ENCODE measurements around the gene SOS1. TPM values are rescaled to one million over a fixed set of nuclear protein-coding genes. Genes with fewer than 3 reads are reported as not detected.
A peak's percentile ranks its signal among the peaks of the same experiment; 100 is the strongest.
"Not testable (repeated sequence)": the region's sequence is repeated elsewhere in the genome, so short reads cannot be mapped to it uniquely, and the experiment has no call there.

The SOS1 gene
- total and polyA plus RNA-seq, 2 donors = 17.3 to 92.6 TPM

DNA sequence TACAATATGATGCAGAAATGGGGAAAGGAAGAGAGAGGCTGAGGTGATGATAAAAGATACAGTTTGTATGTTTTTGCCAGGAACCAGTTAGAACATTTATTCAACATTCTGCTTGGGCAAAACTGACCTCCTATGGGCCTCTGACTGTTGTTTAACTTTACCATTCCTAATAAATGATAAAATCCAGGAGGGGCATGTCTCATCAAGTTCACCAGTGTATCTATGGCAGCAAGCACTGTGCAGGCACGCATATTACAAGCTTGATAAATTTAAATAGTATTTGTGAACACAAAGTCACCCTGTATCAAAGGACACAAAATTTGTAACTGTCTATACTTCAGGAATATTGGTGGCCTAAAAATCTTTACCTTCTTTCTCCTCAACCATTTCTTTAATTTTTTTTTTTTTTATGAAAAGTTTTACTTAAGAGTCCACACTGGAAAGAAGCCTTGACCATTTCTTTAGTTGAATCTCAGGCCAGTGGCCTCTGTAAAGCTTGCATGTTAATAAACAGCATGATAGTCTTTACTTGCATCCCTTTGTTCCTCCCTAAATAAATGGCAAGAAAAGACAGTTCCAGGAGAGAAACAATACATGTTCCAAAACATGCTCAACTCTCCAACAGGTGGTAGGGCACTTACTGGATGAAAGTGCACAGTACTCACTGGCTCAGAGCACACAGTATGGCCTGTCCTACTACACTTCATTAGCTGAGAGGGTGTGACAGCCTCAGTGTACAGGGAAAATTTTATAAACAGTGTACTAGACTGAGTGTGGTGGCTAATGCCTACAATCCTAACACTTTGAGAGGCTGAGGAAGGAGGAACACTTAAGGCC is 52.3 kb downstream of the SOS1 start:
- Histone ChIP-seq H3K4me3 (ENCODE audit: low read depth, low read length) (no peak overlapping the region), H3K36me3 (ENCODE audit: insufficient read depth) (no peaks in the 10 kb centered on the region), H3K4me1 (ENCODE audit: insufficient read depth) (no peaks in the 10 kb centered on the region), H3K27ac (ENCODE audit: low read depth) (peak overlapping the region; percentile 50)
- 56% methylated on average over 1 of the region's 1 CpG for WGBS
- DNase-seq (ENCODE audit: extremely low spot score) = peak; percentile 54

GRCh38 chr2:39065616-39066015 is 55.2 kb downstream of the SOS1 start:
- Histone ChIP-seq H3K27ac (ENCODE audit: low read depth) (no peak overlapping the region), H3K4me1 (ENCODE audit: insufficient read depth) (no peaks in the 10 kb centered on the region), H3K4me3 (ENCODE audit: low read depth, low read length) (no peak overlapping the region), H3K36me3 (ENCODE audit: insufficient read depth) (no peaks in the 10 kb centered on the region)
- no peak for DNase-seq (ENCODE audit: extremely low spot score)

DNA sequence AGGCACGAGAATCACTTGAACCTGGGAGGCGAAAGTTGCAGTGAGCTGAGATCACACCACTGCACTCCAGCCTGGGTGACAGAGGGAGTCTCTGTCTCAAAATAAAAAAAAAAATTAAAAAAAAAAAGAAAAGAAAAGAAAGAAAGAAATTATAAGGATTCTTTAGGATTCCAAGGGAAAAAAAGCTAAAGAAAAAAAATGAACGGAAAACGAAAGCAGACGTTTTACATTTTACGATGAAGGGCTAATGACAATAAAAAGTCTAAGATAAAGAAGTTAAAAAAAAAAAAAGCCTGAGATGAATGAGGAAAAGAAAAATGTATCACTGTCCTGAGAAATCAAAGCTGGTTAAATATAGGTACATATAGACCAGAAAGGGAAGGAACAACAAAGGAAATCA is 58.5 kb downstream of the SOS1 start:
- Histone ChIP-seq H3K4me3 (ENCODE audit: low read depth, low read length) (no peak overlapping the region), H3K36me3 (ENCODE audit: insufficient read depth) (no peaks in the 10 kb centered on the region), H3K27ac (ENCODE audit: low read depth) (no peak overlapping the region), H3K4me1 (ENCODE audit: insufficient read depth) (no peaks in the 10 kb centered on the region)
- 77% methylated on average over 6 of the region's 6 CpGs for WGBS
- DNase-seq (ENCODE audit: extremely low spot score) = no peak

DNA sequence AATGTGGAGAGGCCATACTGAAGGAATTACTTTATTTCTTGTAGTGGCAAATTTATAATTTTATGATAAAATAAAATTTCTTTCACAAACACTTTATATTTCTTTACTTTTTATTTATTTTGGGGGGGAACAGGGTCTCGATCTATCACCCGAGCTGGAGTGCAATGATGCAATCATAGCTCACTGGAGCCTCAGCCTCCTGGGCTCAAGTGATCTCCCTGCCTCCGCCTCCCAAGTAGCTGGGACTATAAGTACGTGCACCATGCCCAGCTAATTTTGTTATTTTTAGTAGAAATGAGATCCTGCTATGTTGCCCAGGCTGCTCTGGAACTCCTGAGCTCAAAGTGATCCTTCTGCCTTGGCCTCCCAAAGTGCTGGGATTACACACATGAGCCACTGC is 59.6 kb downstream of the SOS1 start:
- 88% methylated on average over 4 of the region's 4 CpGs for WGBS
- Histone ChIP-seq H3K36me3 (ENCODE audit: insufficient read depth) (no peaks in the 10 kb centered on the region), H3K27ac (ENCODE audit: low read depth) (no peak overlapping the region), H3K4me3 (ENCODE audit: low read depth, low read length) (no peak overlapping the region), H3K4me1 (ENCODE audit: insufficient read depth) (no peaks in the 10 kb centered on the region)
- DNase-seq (ENCODE audit: extremely low spot score) = no peak

DNA sequence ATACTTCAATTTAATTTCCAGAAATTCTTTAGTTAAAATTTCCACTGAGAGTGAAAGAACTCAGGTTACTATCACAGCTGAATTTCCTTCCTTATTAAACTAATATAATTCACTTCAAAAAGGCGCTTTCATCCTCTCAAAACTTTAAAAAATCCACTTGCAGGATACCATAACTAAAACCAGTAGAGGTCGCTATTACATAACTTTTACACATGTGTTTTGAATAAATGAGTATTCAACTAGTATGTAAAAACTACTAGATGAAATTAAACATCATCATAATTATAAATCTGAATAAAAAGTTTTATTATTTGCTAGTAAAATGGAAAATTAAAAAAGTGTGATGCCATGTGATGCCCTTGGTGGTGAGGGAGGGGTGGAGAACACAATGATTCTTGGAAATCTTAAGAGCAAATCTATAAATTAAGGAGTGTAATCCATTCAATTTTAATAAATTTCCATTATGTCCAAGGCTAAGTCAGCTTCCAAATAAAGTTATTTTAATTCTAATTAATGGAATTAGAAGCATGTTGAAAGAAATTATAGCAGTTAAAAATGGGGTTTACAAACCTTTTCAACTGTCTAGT is 61.4 kb downstream of the SOS1 start:
- Histone ChIP-seq H3K27ac (ENCODE audit: low read depth) (no peak overlapping the region), H3K4me3 (ENCODE audit: low read depth, low read length) (no peak overlapping the region), H3K36me3 (ENCODE audit: insufficient read depth) (no peaks in the 10 kb centered on the region), H3K4me1 (ENCODE audit: insufficient read depth) (no peaks in the 10 kb centered on the region)
- DNase-seq (ENCODE audit: extremely low spot score) = no peak
- WGBS = 23% methylated on average over 2 of the region's 2 CpGs

DNA sequence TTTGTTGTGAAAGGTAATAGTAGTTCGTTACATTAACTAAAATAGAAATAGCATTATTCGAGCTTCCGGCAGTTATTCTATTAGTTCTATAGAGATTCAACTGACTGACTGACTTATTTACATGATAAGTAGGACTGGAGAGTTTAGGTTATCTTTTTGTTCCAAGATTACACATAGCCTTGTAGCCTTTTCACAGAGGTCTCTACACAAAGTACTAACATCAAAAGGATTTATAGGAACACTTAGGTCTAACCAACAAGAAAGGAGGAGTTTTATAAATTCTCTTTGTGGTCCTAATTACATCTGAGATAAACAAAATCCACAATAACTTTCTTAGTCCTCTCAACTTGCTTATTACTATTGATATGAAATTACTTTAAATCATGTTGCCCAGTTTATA is 62.8 kb downstream of the SOS1 start:
- no peak overlapping the region for H3K4me3 ChIP-seq (ENCODE audit: low read depth, low read length)
- no peak overlapping the region for H3K27ac ChIP-seq (ENCODE audit: low read depth)
- no peaks in the 10 kb centered on the region for H3K4me1 ChIP-seq (ENCODE audit: insufficient read depth)
- no peaks in the 10 kb centered on the region for H3K36me3 ChIP-seq (ENCODE audit: insufficient read depth)
- DNase-seq (ENCODE audit: extremely low spot score) = no peak
- 93% methylated on average over 3 of the region's 3 CpGs for WGBS

- H3K27ac ChIP-seq (ENCODE audit: low read depth); H3K36me3 ChIP-seq (ENCODE audit: insufficient read depth); H3K4me3 ChIP-seq (ENCODE audit: low read depth, low read length); H3K4me1 ChIP-seq (ENCODE audit: insufficient read depth); DNase-seq (ENCODE audit: extremely low spot score): not testable (repeated sequence)
- WGBS = 98% methylated on average over 6 of the region's 6 CpGs
Observed at GRCh38 chr2:39052665-39053064, 68.2 kb downstream of the SOS1 start.

- H3K4me1 ChIP-seq (ENCODE audit: insufficient read depth) = no peaks in the 10 kb centered on the region
- no peaks in the 10 kb centered on the region for H3K36me3 ChIP-seq (ENCODE audit: insufficient read depth)
- H3K4me3 ChIP-seq (ENCODE audit: low read depth, low read length) = no peak overlapping the region
- 95% methylated on average over 1 of the region's 1 CpG for WGBS
- no peak overlapping the region for H3K27ac ChIP-seq (ENCODE audit: low read depth)
- no peak for DNase-seq (ENCODE audit: extremely low spot score)
Observed at GRCh38 chr2:39050109-39050508, 70.7 kb downstream of the SOS1 start.

- no peaks in the 10 kb centered on the region for H3K36me3 ChIP-seq (ENCODE audit: insufficient read depth)
- 89% methylated on average over 2 of the region's 2 CpGs for WGBS
Observed at GRCh38 chr2:39039072-39039471, 81.8 kb downstream of the SOS1 start.

GRCh38 chr2:39033980-39034379 is 86.9 kb downstream of the SOS1 start:
- Histone ChIP-seq H3K36me3 (ENCODE audit: insufficient read depth) (peaks cover 4% of the 10 kb centered on the region), H3K4me1 (ENCODE audit: insufficient read depth) (no peaks in the 10 kb centered on the region), H3K4me3 (ENCODE audit: low read depth, low read length) (no peak overlapping the region), H3K27ac (ENCODE audit: low read depth) (no peak overlapping the region)
- DNase-seq (ENCODE audit: extremely low spot score) = no peak

More at GRCh38 chr2:39039072-39039471, 81.8 kb downstream of the SOS1 start:
- H3K27ac ChIP-seq (ENCODE audit: low read depth) = no peak overlapping the region
- no peak overlapping the region for H3K4me3 ChIP-seq (ENCODE audit: low read depth, low read length)
- no peak for DNase-seq (ENCODE audit: extremely low spot score)
- no peaks in the 10 kb centered on the region for H3K4me1 ChIP-seq (ENCODE audit: insufficient read depth)

- Histone ChIP-seq H3K4me3 (ENCODE audit: low read depth, low read length) (no peak overlapping the region), H3K4me1 (ENCODE audit: insufficient read depth) (no peaks in the 10 kb centered on the region), H3K27ac (ENCODE audit: low read depth) (no peak overlapping the region), H3K36me3 (ENCODE audit: insufficient read depth) (peaks cover 4% of the 10 kb centered on the region)
- DNase-seq (ENCODE audit: extremely low spot score) = no peak
Observed at GRCh38 chr2:39027421-39027820, 93.4 kb downstream of the SOS1 start.

- WGBS = 92% methylated on average over 4 of the region's 4 CpGs
- Histone ChIP-seq H3K27ac (ENCODE audit: low read depth) (no peak overlapping the region), H3K4me1 (ENCODE audit: insufficient read depth) (no peaks in the 10 kb centered on the region)
Observed at GRCh38 chr2:39024833-39025232, 96.0 kb downstream of the SOS1 start.

DNA sequence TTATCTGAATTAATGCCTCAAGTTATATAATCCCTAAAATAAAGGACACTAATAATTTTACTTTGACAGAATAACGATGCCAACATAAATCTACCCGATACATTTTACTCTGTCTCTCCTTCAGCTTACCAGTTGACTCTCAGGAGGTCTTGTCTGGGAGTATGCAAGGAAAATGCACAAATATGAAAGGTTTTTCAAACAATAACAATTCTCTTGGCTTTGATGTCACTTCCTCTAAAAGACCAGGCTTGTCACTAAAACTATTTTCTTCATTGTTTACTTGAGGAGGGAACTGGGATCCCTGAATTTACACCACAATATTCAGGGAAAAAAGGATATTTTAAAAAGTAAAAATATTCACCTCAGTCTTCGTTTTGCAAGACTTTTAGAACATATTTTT is 97.2 kb downstream of the SOS1 start:
- DNase-seq (ENCODE audit: extremely low spot score) = no peak
- H3K4me3 ChIP-seq (ENCODE audit: low read depth, low read length) = no peak overlapping the region
- H3K27ac ChIP-seq (ENCODE audit: low read depth) = no peak overlapping the region
- 59% methylated on average over 3 of the region's 3 CpGs for WGBS
- no peaks in the 10 kb centered on the region for H3K4me1 ChIP-seq (ENCODE audit: insufficient read depth)
- H3K36me3 ChIP-seq (ENCODE audit: insufficient read depth) = no peaks in the 10 kb centered on the region

More at GRCh38 chr2:39024833-39025232, 96.0 kb downstream of the SOS1 start:
- DNase-seq (ENCODE audit: extremely low spot score) = no peak
- Histone ChIP-seq H3K4me3 (ENCODE audit: low read depth, low read length) (no peak overlapping the region), H3K36me3 (ENCODE audit: insufficient read depth) (peaks cover 4% of the 10 kb centered on the region)

- H3K4me1 ChIP-seq (ENCODE audit: insufficient read depth) = no peaks in the 10 kb centered on the region
- no peak overlapping the region for H3K27ac ChIP-seq (ENCODE audit: low read depth)
- H3K4me3 ChIP-seq (ENCODE audit: low read depth, low read length) = no peak overlapping the region
- no peak for DNase-seq (ENCODE audit: extremely low spot score)
- no peaks in the 10 kb centered on the region for H3K36me3 ChIP-seq (ENCODE audit: insufficient read depth)
- WGBS = 78% methylated on average over 6 of the region's 6 CpGs
Observed at GRCh38 chr2:39022642-39023235, 98.1 kb downstream of the SOS1 start.

Data from urinary bladder (tissue), 4 donors.